GM12865 (cell line): ENCODE results near the gene STRN4.

Experiments used
- DNase-seq: peaks from one replicate; pipeline ENCODE4 v3.0.0; 2010; ENCODE audit warnings: low read depth
- H3K4me3 ChIP-seq: 2 replicates; pipeline ENCODE4 v1.5.1; 2011; ENCODE audit warnings: mild to moderate bottlenecking, low read depth, low read length, control low read depth
- TF ChIP-seq, protein P1 (sequence below): IDR thresholded peaks from 2 replicates; pipeline ENCODE4 v1.5.1; 2011; ENCODE audit warnings: low read length, control low read depth, low read depth, inconsistent platforms; ENCODE audit not compliant: insufficient read depth; ENCODE audit errors: missing control alignments

STRN4 gene

DNA sequence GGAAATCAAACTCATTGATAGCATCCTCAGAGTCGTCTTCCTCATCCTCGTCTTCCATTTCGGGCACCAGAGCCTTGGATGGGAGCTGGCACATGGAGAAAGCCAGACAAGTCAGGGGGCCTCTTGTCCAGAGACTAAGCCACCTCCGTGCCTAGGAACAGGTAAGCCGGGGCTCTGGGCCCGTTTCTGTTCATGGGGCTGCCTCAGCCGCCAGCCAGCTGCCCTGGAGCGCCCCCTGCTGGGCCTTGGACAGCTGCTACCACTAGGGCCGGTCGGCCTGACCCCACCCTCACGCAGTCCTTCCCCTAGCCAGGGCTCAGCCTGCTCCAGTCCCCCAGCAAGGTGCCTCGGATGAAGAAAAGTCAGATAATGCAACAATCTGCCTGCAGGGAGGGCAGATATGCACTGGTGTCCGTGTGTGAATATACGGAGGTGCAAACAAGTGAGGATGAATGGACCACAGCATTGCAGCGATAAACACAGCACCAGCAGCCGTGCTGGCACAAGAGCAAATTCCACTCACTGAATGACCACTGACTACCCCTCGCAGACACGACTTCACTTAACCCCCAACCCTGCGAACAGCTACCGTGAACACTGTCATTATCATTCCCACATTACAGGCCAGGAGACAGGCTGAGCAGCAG, 17.4 kb downstream of the STRN4 start:
- no peak overlapping the region for H3K4me3 ChIP-seq
- TF ChIP-seq, protein P1, sequence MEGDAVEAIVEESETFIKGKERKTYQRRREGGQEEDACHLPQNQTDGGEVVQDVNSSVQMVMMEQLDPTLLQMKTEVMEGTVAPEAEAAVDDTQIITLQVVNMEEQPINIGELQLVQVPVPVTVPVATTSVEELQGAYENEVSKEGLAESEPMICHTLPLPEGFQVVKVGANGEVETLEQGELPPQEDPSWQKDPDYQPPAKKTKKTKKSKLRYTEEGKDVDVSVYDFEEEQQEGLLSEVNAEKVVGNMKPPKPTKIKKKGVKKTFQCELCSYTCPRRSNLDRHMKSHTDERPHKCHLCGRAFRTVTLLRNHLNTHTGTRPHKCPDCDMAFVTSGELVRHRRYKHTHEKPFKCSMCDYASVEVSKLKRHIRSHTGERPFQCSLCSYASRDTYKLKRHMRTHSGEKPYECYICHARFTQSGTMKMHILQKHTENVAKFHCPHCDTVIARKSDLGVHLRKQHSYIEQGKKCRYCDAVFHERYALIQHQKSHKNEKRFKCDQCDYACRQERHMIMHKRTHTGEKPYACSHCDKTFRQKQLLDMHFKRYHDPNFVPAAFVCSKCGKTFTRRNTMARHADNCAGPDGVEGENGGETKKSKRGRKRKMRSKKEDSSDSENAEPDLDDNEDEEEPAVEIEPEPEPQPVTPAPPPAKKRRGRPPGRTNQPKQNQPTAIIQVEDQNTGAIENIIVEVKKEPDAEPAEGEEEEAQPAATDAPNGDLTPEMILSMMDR, result peak; percentile 98
- DNase-seq, result peak; percentile 82

DNA sequence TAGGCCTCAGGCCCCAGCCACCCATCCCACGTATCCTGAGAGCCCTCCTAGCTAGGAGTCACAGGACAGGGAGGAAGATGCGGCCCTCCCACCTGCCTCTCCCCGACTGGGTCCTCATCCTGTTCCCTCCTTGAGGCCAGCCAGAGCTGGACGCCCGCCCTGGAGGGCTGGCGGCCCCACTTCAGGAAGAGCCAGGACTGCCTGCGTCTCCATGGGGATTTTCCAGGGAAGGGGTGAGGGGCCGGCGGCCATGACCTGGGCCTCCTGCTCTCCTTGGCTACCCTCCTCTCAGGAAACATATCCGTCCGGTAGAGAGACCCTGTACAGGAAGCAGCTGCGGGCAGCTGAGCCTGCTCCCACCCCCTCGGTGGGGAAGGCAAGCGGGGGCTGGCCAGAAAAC, 18.0 kb downstream of the STRN4 start:
- TF ChIP-seq, protein P1, result no peak
- H3K4me3 ChIP-seq, result no peak overlapping the region
- no peak for DNase-seq

DNA sequence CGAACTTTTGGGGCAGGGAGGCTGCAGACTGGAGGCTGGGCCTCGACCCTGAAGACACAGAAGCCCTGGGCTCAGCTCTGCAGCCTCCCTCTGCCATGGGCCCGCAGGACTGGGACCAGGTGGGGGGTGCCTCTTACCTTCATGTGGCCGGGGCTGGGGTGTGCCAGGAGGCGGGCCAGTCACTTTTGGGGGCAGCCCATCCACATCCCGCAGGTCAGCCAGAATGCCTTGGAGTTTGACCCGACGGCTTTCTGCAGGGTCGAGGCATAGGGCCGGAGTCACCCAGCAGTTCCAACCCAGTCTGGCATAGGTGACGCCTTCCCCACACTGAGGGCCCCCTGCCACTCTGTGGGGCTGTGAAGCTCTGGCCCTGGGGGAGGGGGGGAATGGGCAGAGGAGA, 18.5 kb downstream of the STRN4 start:
- DNase-seq, result no peak

DNA sequence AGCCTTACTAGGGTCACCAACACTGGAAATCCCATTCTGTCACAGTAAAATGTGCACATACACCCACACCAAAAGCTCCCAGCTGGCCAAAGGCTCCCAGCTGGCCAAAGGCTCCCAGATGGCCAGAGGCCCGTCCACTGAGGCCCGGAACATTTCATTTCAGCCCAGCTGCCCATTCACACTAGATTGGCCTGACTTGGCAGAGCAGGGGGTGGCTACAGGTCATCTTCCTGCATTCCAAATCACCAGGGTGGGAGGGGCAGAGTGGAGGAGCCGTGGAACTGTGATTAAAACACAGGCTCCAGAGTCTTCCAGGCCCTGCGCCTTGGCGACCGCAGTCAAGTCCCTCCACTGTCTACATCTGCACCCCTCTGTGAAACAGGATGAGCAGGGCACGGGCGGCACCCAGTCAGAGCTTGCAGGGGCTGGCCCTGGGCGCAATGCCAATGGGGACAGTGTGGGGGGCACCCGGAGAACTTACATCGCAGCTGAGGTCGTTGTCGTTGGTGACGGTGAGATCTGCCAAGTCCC, 19.2 kb downstream of the STRN4 start:
- H3K4me3 ChIP-seq, result no peak overlapping the region
- TF ChIP-seq, protein P1, result no peak
- DNase-seq, result no peak

More for the DNA sequence above, 18.5 kb downstream of the STRN4 start:
- no peak overlapping the region for H3K4me3 ChIP-seq
- TF ChIP-seq, protein P1, result no peak

DNA sequence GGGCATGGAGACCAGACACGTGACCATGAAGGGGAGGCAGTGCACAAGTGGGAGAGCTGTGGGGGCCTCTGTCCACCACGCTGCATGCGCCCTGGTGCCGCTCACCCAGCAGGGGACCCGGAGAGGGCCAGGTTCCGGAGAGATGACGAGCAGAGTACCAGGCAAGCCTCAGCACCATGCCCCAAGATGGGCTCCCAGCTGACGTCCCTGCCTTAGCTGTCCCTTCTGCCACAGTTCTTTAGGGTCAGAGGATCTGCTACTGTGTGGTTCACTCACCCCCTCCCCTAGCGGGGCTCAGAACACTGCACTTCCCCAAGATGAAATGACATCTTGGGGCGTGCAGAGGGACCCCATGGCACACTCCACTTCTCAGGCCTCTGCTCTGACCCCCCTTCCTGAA, 19.7 kb downstream of the STRN4 start:
- TF ChIP-seq, protein P1, result no peak
- DNase-seq, result no peak
- no peak overlapping the region for H3K4me3 ChIP-seq

DNA sequence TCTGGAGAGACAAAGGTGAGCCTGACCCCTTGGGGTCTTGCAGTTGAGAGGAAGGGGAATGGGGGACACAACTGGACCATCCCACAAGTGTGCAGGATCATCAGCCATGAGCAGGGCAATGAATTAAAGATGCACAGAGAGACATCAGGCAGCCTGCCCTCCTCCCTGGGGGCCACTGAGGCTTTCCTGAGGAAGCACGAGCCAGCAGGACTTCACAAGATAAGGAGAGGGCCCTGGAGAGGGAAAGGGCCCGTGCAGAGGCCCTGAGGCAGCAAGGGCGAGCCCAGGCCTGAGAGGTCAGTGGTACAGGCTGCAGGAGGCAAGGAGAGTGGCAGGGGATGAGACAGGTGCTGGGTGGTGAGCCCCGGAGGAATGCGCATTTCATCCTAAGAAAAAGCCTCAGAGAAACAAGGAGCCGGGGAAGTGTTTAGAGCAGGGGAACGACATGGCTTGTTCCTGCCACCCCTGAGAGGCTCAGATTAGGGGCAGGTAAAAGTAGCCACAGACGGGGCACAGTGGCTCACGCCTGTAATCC, 20.3 kb downstream of the STRN4 start:
- no peak for DNase-seq
- H3K4me3 ChIP-seq, result no peak overlapping the region
- TF ChIP-seq, protein P1, result no peak
